Gastrocnemius medialis (tissue), 4 donors: Measurements from ENCODE around the gene SZT2. TPM values are rescaled to one million over a fixed set of nuclear protein-coding genes. Genes with fewer than 3 reads are reported as not detected.
A peak's percentile ranks its signal among the peaks of the same experiment; 100 is the strongest.

Experiments
- ATAC-seq, 2 donors: fragments of 150-250 bp; one replicate each; pipeline ENCODE4 v1.9.1; 2016
- DNase-seq, 2 donors: peaks; one replicate each; pipeline ENCODE4 v3.0.0-alpha.2; 2019
- H3K27ac ChIP-seq, 4 donors: fragments of 200-600 bp; sonication (generic); 1 replicate in 1 of 4; 2 replicates in 3 of 4; pipeline ENCODE4 v1.5.1; 2016 to 2018; ENCODE audit warnings: mild to moderate bottlenecking in 2 of 4, moderate library complexity in 1 of 4
- H3K27me3 ChIP-seq, 3 donors: fragments of 200-600 bp; sonication (generic) in 2 of 3; 1 replicate in 1 of 3; 2 replicates in 2 of 3; pipeline versions ENCODE4 v1.5.1 to v1.6.0; 2016 to 2019; ENCODE audit warnings: mild to moderate bottlenecking in 1 of 3, moderate library complexity in 1 of 3
- H3K36me3 ChIP-seq, 2 donors: fragments of 200-600 bp; sonication (generic) in 1 of 2; one replicate each; pipeline ENCODE4 v1.5.1; 2017 to 2018
- H3K4me1 ChIP-seq, 2 donors: fragments of 200-600 bp; sonication (generic) in 1 of 2; one replicate each; pipeline ENCODE4 v1.5.1; 2016 to 2017; ENCODE audit warnings: mild to moderate bottlenecking in 2 of 2
- H3K4me3 ChIP-seq, 4 donors: fragments of 200-600 bp; sonication (generic) in 3 of 4; 1 replicate in 1 of 4; 2 replicates in 3 of 4; pipeline ENCODE4 v1.5.1; 2016 to 2019; ENCODE audit warnings: mild to moderate bottlenecking in 2 of 4
- H3K9me3 ChIP-seq, 3 donors: fragments of 200-600 bp; sonication (generic) in 2 of 3; 1 replicate in 1 of 3; 2 replicates in 2 of 3; pipeline ENCODE4 v1.5.1; 2016 to 2019
- POLR2A ChIP-seq, 2 donors: fragments of 450-650 bp; IDR thresholded peaks; one replicate each; pipeline ENCODE4 v1.6.1; 2017; ENCODE audit warnings: antibody characterized with exemption in 2 of 2, mild to moderate bottlenecking in 2 of 2, moderate library complexity in 2 of 2
- in situ Hi-C, 4 donors: fragments of 200-750 bp; cut with MboI; loops; one replicate each; pipeline versions ENCODE4 v1.15.0 to v1.8.0; 2017; ENCODE audit warnings: low sequenced_read_pairs in 4 of 4
- intact Hi-C: fragments of 100-400 bp; cut with DNase I; formaldehyde crosslinking; loops from one replicate; pipeline ENCODE4 v1.15.1; 2023; ENCODE audit warnings: low total_unique reads
- total RNA-seq, 4 donors: library from RNA; depleted of rRNA; stranded (reverse); fragments of >200 nt; gene quantifications; one replicate each; pipeline versions ENCODE4 v1.1.0 to v1.2.3, GENCODE V29; 2016
- TF ChIP-seq, protein P1 (sequence below), 5 experiments: fragments of 450-650 bp in 3 of 5; fragments of 200-600 bp in 2 of 5; sonication (generic) in 2 of 5; IDR thresholded peaks in 4 of 5; conservative IDR thresholded peaks in 1 of 5; 1 replicate in 4 of 5; 2 replicates in 1 of 5; pipeline ENCODE4 v1.5.1; 2016 to 2019; ENCODE audit warnings: antibody characterized with exemption in 5 of 5, mild to moderate bottlenecking in 3 of 5, moderate library complexity in 3 of 5

SZT2 gene
- total RNA-seq, 4 donors from 2014 or later = 15.9 to 20.9 (median 17.9) TPM

GRCh38 chr1:43348343-43348808, 41.3 kb upstream of the SZT2 start:
- Histone ChIP-seq H3K4me3 (peak overlapping the region; percentile 64 to 83 (median 70)), H3K27ac (peak overlapping the region; percentile 66 to 85 (median 78)), H3K36me3 (no peaks in the 10 kb centered on the region), H3K4me1 (peaks cover 16 to 18% of the 10 kb centered on the region in 2 donors), H3K27me3 (no peaks in the 10 kb centered on the region), H3K9me3 (no peaks in the 10 kb centered on the region)
- in situ Hi-C loops = no loop called here
- DNase-seq (peak in 1 of 2 donors; percentile 22), ATAC-seq (peak; percentile 22 to 44)
- intact Hi-C loops = loop anchor here (2.0 kb wide), 1 partner anchor 40 kb away; the partner anchor contains the start of genes MED8 and SZT2
- TF ChIP-seq, protein P1, sequence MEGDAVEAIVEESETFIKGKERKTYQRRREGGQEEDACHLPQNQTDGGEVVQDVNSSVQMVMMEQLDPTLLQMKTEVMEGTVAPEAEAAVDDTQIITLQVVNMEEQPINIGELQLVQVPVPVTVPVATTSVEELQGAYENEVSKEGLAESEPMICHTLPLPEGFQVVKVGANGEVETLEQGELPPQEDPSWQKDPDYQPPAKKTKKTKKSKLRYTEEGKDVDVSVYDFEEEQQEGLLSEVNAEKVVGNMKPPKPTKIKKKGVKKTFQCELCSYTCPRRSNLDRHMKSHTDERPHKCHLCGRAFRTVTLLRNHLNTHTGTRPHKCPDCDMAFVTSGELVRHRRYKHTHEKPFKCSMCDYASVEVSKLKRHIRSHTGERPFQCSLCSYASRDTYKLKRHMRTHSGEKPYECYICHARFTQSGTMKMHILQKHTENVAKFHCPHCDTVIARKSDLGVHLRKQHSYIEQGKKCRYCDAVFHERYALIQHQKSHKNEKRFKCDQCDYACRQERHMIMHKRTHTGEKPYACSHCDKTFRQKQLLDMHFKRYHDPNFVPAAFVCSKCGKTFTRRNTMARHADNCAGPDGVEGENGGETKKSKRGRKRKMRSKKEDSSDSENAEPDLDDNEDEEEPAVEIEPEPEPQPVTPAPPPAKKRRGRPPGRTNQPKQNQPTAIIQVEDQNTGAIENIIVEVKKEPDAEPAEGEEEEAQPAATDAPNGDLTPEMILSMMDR (IDR thresholded peaks at IDR 0.05 in 4 of 5, conservative IDR thresholded peaks at IDR 0.05 in 1 of 5) = no peak
- no peak for TF ChIP-seq POLR2A (IDR thresholded peaks at IDR 0.05)

GRCh38 chr1:43348809-43349593, 40.7 kb upstream of the SZT2 start:
- Histone ChIP-seq H3K27me3 (no peaks in the 10 kb centered on the region), H3K4me3 (peak overlapping the region; percentile 64 to 83 (median 70)), H3K36me3 (no peaks in the 10 kb centered on the region), H3K9me3 (no peaks in the 10 kb centered on the region), H3K27ac (peak overlapping the region; percentile 66 to 85 (median 78)), H3K4me1 (peaks cover 16 to 18% of the 10 kb centered on the region in 2 donors)
- intact Hi-C loops = loop anchor here (1.0 to 2.0 kb wide), 2 partner anchors 19 to 40 kb away; partner anchors contain the start of genes ELOVL1, MED8 and SZT2
- TF ChIP-seq, protein P1 (IDR thresholded peaks at IDR 0.05 in 4 of 5, conservative IDR thresholded peaks at IDR 0.05 in 1 of 5) = no peak
- TF ChIP-seq POLR2A (IDR thresholded peaks at IDR 0.05) = peak; percentile 30 to 37
- in situ Hi-C loops = no loop called here
- peak; percentile 71 to 83 for ATAC-seq
- peak; percentile 46 to 78 for DNase-seq

GRCh38 chr1:43349594-43350306, 39.9 kb upstream of the SZT2 start:
- TF ChIP-seq, protein P1 (IDR thresholded peaks at IDR 0.05 in 4 of 5, conservative IDR thresholded peaks at IDR 0.05 in 1 of 5) = no peak
- TF ChIP-seq POLR2A (IDR thresholded peaks at IDR 0.05) = no peak
- H3K27me3 ChIP-seq = no peaks in the 10 kb centered on the region
- H3K27ac ChIP-seq = peak overlapping the region; percentile 66 to 85 (median 78)
- DNase-seq = no peak
- no peak for ATAC-seq
- intact Hi-C loops (loop anchor here (1.0 to 2.0 kb wide), 2 partner anchors 19 to 39 kb away; partner anchors contain the start of genes ELOVL1, MED8 and SZT2), in situ Hi-C loops (no loop called here)
- no peaks in the 10 kb centered on the region for H3K9me3 ChIP-seq
- no peaks in the 10 kb centered on the region for H3K36me3 ChIP-seq
- H3K4me1 ChIP-seq = peaks cover 10 to 11% of the 10 kb centered on the region in 2 donors
- peak overlapping the region; percentile 64 to 83 (median 70) for H3K4me3 ChIP-seq

DNA sequence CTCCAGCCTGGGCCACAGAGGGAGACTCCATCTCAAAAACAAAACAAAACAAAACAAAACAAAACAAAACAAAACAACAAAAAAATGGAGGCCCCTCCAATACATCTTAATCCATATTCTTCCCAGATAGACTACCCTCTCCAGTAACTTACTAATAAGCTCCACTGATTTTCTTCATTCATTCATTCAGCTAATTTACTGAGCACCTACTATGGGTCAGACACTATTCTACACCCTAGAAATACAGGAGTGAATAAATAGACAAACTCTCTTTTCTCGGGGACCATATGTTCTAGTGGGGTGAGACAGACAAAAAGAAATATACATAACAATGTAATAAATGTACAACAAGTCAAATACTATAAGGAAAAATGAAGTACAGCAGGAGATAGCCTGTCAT, 38.7 kb upstream of the SZT2 start:
- Histone ChIP-seq H3K4me1 (peaks cover under 1 to 8% of the 10 kb centered on the region in 2 donors), H3K36me3 (no peaks in the 10 kb centered on the region), H3K9me3 (no peaks in the 10 kb centered on the region), H3K27ac (no peak overlapping the region), H3K27me3 (no peaks in the 10 kb centered on the region), H3K4me3 (no peak overlapping the region)
- TF ChIP-seq, protein P1 (IDR thresholded peaks at IDR 0.05 in 4 of 5, conservative IDR thresholded peaks at IDR 0.05 in 1 of 5) = no peak
- TF ChIP-seq POLR2A (IDR thresholded peaks at IDR 0.05) = no peak
- DNase-seq = no peak
- in situ Hi-C loops (no loop called here), intact Hi-C loops (no loop called here)
- ATAC-seq = no peak
